Glutamatergic neuron (in vitro differentiated cells): ENCODE data around the gene USP25. TPM values are rescaled to one million over a fixed set of nuclear protein-coding genes. Genes with fewer than 3 reads are reported as not detected.

Experiments
- DNase-seq: peaks from one replicate; pipeline ENCODE4 v3.0.0; 2022
- H3K27ac Mint-ChIP-seq: one replicate; pipeline ENCODE4 v1.8.0; 2020; ENCODE audit warnings: mild to moderate bottlenecking, mixed read lengths, inconsistent platforms; ENCODE audit not compliant: unreplicated experiment
- H3K27me3 Mint-ChIP-seq: one replicate; pipeline ENCODE4 v1.8.0; 2020; ENCODE audit warnings: mild to moderate bottlenecking, moderate library complexity, mixed read lengths, inconsistent platforms; ENCODE audit not compliant: unreplicated experiment
- H3K36me3 Mint-ChIP-seq: one replicate; pipeline ENCODE4 v1.8.0; 2020; ENCODE audit warnings: mild to moderate bottlenecking, mixed read lengths, inconsistent platforms; ENCODE audit not compliant: unreplicated experiment
- H3K4me1 Mint-ChIP-seq: one replicate; pipeline ENCODE4 v1.8.0; 2020; ENCODE audit warnings: mild to moderate bottlenecking, low read depth, mixed read lengths, inconsistent platforms; ENCODE audit not compliant: unreplicated experiment
- H3K4me3 Mint-ChIP-seq: one replicate; pipeline ENCODE4 v1.8.0; 2020; ENCODE audit warnings: mild to moderate bottlenecking, mixed read lengths, inconsistent platforms; ENCODE audit not compliant: unreplicated experiment
- H3K9me3 Mint-ChIP-seq: one replicate; pipeline ENCODE4 v1.8.0; 2020; ENCODE audit warnings: mild to moderate bottlenecking, moderate library complexity, mixed read lengths, inconsistent platforms; ENCODE audit not compliant: unreplicated experiment
- CTCF ChIP-seq: fragments of 200-600 bp; sonication (generic); IDR thresholded peaks from one replicate; pipeline ENCODE4 v1.5.0; 2021; ENCODE audit not compliant: partially characterized antibody, unreplicated experiment
- total RNA-seq: library from RNA; stranded (reverse); fragmentation: NEBNext Ultra II Directional; extraction: Animal tissue kit (Norgen Biotek cat#: 25700); gene quantifications from one replicate; pipeline ENCODE4 v1.2.1, GENCODE V29; 2021; ENCODE audit not compliant: unreplicated experiment

Gene USP25
- total RNA-seq, 1 donor from 2014 or later: 16.3 TPM

- TF ChIP-seq CTCF: no peak
- no peaks in the 10 kb centered on the region for H3K27me3 Mint-ChIP-seq
- H3K9me3 Mint-ChIP-seq: no peaks in the 10 kb centered on the region
- no peak for DNase-seq
- H3K4me3 Mint-ChIP-seq: no peak overlapping the region
- H3K27ac Mint-ChIP-seq: no peak overlapping the region
- no peaks in the 10 kb centered on the region for H3K4me1 Mint-ChIP-seq
- H3K36me3 Mint-ChIP-seq: no peaks in the 10 kb centered on the region
Observed at GRCh38 chr21:15870819-15871218, 141.0 kb downstream of the USP25 start.

GRCh38 chr21:15872236-15872635 lies 142.5 kb downstream of the USP25 start:
- H3K9me3 Mint-ChIP-seq: no peaks in the 10 kb centered on the region
- H3K36me3 Mint-ChIP-seq: no peaks in the 10 kb centered on the region
- H3K4me3 Mint-ChIP-seq: no peak overlapping the region
- no peaks in the 10 kb centered on the region for H3K27me3 Mint-ChIP-seq
- no peak for DNase-seq
- H3K4me1 Mint-ChIP-seq: no peaks in the 10 kb centered on the region
- no peak overlapping the region for H3K27ac Mint-ChIP-seq
- no peak for TF ChIP-seq CTCF

DNA sequence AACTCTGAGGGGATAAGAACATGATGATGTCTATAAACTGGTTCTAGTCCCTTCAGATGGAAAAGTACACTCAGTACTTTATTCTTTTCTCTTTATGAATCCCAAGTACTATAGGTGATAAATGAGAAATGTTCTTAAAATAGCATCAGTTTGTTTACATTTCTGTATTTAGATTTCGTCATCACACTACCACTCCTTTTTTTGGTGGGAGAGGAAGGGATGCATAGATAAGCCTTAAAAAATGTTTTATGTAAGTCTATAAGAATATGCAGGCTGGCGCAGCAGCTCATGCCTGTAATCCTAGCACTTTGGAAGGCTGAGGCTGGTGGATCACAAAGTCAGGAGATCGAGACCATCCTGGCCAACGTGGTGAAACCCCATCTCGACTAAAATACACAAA lies 144.8 kb downstream of the USP25 start:
- Mint-ChIP-seq H3K36me3 (no peaks in the 10 kb centered on the region), H3K27me3 (no peaks in the 10 kb centered on the region), H3K4me1 (no peaks in the 10 kb centered on the region), H3K27ac (no peak overlapping the region), H3K9me3 (no peaks in the 10 kb centered on the region), H3K4me3 (no peak overlapping the region)
- DNase-seq: no peak
- TF ChIP-seq CTCF: no peak

- no peak for TF ChIP-seq CTCF
- Mint-ChIP-seq H3K36me3 (no peaks in the 10 kb centered on the region), H3K4me1 (no peaks in the 10 kb centered on the region), H3K4me3 (no peak overlapping the region), H3K27ac (no peak overlapping the region), H3K27me3 (no peaks in the 10 kb centered on the region), H3K9me3 (no peaks in the 10 kb centered on the region)
- no peak for DNase-seq
Observed at GRCh38 chr21:15875286-15875685, 145.5 kb downstream of the USP25 start.

DNA sequence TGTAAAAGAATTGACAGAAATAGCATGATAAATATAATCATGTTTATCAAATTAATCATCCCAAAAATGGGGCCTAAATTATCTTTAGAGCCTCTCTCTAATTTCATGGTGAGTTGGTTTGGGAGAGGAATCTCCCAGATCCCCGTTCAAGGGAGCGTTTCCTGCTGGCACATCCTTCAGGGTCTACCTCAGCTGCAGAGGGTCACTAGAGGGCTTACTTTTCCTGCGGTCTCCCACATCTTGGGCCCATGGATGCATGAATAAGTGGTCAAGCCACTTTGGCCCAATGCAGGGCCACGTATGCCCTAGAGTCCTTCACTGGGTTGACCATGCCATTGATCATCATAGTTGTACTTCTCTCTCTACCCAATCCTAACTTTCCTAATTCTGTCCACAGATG lies 164.1 kb downstream of the USP25 start:
- Mint-ChIP-seq H3K27ac (no peak overlapping the region), H3K27me3 (no peaks in the 10 kb centered on the region), H3K36me3 (no peaks in the 10 kb centered on the region), H3K4me3 (no peak overlapping the region), H3K4me1 (no peaks in the 10 kb centered on the region), H3K9me3 (no peaks in the 10 kb centered on the region)
- no peak for TF ChIP-seq CTCF
- no peak for DNase-seq
